Aorta (tissue), 5 donors: ENCODE measurements around the gene KRTAP20-4. TPM values are rescaled to one million over a fixed set of nuclear protein-coding genes. Genes with fewer than 3 reads are reported as not detected.

Source experiments
- ATAC-seq: fragments of 200-7000 bp; cut with Tn5 transposase; one replicate; pipeline ENCODE4 v1.9.1; 2022; ENCODE audit warnings: moderate library complexity; ENCODE audit not compliant: low FRiP score
- DNase-seq, 2 donors: peaks; one replicate each; pipeline ENCODE4 v3.0.0-alpha.2; 2020
- H3K27ac ChIP-seq, 2 donors: one replicate each; pipeline ENCODE4 v1.5.1; 2013; ENCODE audit warnings: low read length in 2 of 2, mild to moderate bottlenecking in 2 of 2, moderate library complexity in 2 of 2, control low read depth in 1 of 2, inconsistent platforms in 1 of 2, low read depth in 1 of 2
- H3K27me3 ChIP-seq, 2 donors: one replicate each; pipeline ENCODE4 v1.6.1; 2013; ENCODE audit warnings: control low read depth in 1 of 2, low read length in 1 of 2, mild to moderate bottlenecking in 1 of 2, moderate library complexity in 1 of 2; ENCODE audit not compliant: insufficient read depth in 2 of 2, control insufficient read depth in 1 of 2
- H3K36me3 ChIP-seq, 2 donors: one replicate each; pipeline ENCODE4 v1.6.1; 2013; ENCODE audit warnings: control low read depth in 1 of 2, low read length in 1 of 2, mild to moderate bottlenecking in 1 of 2; ENCODE audit not compliant: insufficient read depth in 2 of 2, control insufficient read depth in 1 of 2
- H3K4me1 ChIP-seq, 2 donors: one replicate each; pipeline ENCODE4 v1.6.1; 2013; ENCODE audit warnings: low read length in 2 of 2, control low read depth in 1 of 2, mild to moderate bottlenecking in 1 of 2, moderate library complexity in 1 of 2; ENCODE audit not compliant: insufficient read depth in 2 of 2, control insufficient read depth in 1 of 2
- H3K4me3 ChIP-seq, 2 donors: one replicate each; pipeline ENCODE4 v1.5.1; 2013; ENCODE audit warnings: low read length in 2 of 2, control low read depth in 1 of 2, mild to moderate bottlenecking in 1 of 2
- H3K9me3 ChIP-seq: one replicate; pipeline ENCODE4 v1.6.1; 2013; ENCODE audit warnings: mild to moderate bottlenecking, low read length; ENCODE audit not compliant: control insufficient read depth
- WGBS, 2 donors: extraction: QIAGEN DNeasy Blood & Tissue Kit; methylation state at CpG; one replicate each; pipeline ENCODE4 v1.1.7; 2013; 5-methylcytosine and 5-hydroxymethylcytosine counted together
- intact Hi-C, 2 donors: fragments of 100-400 bp; cut with DNase I; formaldehyde crosslinking; loops; one replicate each; pipeline versions ENCODE4 v1.14.2 to v1.15.0; 2022
- long read RNA-seq, 2 donors: library from polyadenylated mRNA; unstranded; transcript quantifications; one replicate each; pipeline ENCODE4 v2.0.0, GENCODE V29; 2020 to 2021
- polyA plus RNA-seq, 2 donors: library from polyadenylated mRNA; stranded (reverse); fragments of 200-250 nt; gene quantifications; one replicate each; pipeline ENCODE4 v1.2.3, GENCODE V29; 2013
- total RNA-seq, 2 donors: library from RNA; stranded (reverse); fragmentation: NEBNext Ultra II Directional; extraction: Animal tissue kit (Norgen Biotek cat#: 25700); gene quantifications; one replicate each; pipeline ENCODE4 v1.2.1, GENCODE V29; 2021
- donor health status: healthy with polysubstance abuse.
- donor health status: Bipolar disorder and iron deficiency.
- donor health status: DM: no; HTN: no; CAD: no.
- donor health status: DM: no; HTN: no; CAD: no.
- donor health status: DM: yes; HTN: yes; CAD: no.

KRTAP20-4 gene
- total RNA-seq (not detected), polyA plus RNA-seq (not detected)
- long read RNA-seq, donor 1 = 0 reads
- long read RNA-seq, donor 2 = 0 reads

DNA sequence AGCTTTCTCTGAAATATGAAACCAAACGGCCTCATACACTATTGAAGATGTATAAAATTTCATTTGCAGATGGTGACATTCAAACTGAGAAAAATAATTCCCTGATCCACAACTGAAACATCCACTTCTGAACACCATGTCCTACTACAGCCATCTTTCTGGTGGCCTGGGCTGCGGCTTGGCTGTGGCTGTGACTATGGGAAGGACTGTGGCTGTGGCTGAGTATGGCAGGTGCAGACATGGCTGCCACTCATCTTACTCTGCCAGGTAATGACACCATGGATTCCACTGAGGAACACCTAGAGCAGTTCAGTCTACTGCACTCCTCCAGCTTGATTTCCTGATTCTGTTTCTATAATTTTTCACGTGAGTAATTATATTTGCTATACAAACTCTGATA lies at the start of gene KRTAP20-4:
TSS of gene KRTAP20-4 (plus strand) at position 106 of the 400 bp plus-strand sequence.
- DNase-seq = no peak
- H3K9me3 ChIP-seq = peaks cover 2% of the 10 kb centered on the region
- no peaks in the 10 kb centered on the region for H3K36me3 ChIP-seq
- H3K27ac ChIP-seq = no peak within 1 kb of the TSS
- intact Hi-C loops = no loop called here
- no peak for ATAC-seq
- H3K27me3 ChIP-seq = no peaks in the 10 kb centered on the region
- H3K4me1 ChIP-seq = no peaks in the 10 kb centered on the region
- no peak within 1 kb of the TSS for H3K4me3 ChIP-seq
- 87 to 89% methylated on average over 3 of the region's 3 CpGs for WGBS, 2 donors

DNA sequence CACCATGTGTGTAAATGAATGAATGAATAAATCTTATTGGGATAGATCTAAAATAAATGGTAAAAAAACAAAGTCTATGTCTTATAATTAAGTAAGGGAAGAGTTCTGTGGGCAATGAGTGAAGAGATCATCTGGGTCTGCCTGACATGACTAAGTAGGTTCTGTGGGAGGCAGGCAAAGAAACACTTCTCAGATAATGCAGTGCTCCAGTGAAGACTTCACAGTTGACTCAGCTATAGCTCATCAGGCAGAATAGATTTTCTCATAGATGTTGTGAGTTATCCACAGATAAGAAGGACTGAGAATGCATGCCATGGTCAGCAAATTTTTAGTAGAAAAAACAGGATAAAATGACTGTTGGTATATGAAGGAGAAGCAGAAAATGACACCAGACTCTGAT lies 42.7 kb upstream of the KRTAP20-4 start:
- ATAC-seq (no peak), DNase-seq (no peak)
- Histone ChIP-seq H3K27me3 (no peaks in the 10 kb centered on the region), H3K9me3 (peaks cover 1% of the 10 kb centered on the region), H3K4me1 (no peaks in the 10 kb centered on the region), H3K27ac (no peak overlapping the region), H3K4me3 (no peak overlapping the region), H3K36me3 (no peaks in the 10 kb centered on the region)
- intact Hi-C loops = no loop called here

DNA sequence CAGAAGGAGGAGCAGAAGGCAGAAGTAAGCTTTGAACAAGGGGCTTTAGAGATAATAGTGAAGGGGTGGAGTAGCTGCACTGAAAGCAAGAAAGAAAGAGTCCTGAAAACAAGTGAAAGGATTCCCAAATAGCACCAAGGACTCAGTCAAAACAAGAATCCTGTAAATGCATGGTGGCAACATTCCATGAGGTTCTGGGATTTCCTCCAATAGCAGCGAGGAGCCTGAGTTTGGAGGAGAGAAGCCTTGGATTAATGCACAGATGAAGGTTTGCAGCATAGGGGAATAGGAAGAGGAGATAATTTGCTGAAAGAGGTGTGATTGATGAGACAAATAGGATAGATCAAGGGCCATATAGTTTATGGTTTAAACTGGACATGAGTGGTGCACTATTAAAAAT lies 41.1 kb upstream of the KRTAP20-4 start:
- intact Hi-C loops = no loop called here
- no peak for DNase-seq
- H3K27ac ChIP-seq = no peak overlapping the region
- no peaks in the 10 kb centered on the region for H3K4me1 ChIP-seq
- H3K9me3 ChIP-seq = peaks cover 1% of the 10 kb centered on the region
- no peak for ATAC-seq
- no peak overlapping the region for H3K4me3 ChIP-seq
- no peaks in the 10 kb centered on the region for H3K27me3 ChIP-seq
- H3K36me3 ChIP-seq = no peaks in the 10 kb centered on the region
- WGBS, 2 donors = 5 to 7% methylated on average over 1 of the region's 1 CpG

DNA sequence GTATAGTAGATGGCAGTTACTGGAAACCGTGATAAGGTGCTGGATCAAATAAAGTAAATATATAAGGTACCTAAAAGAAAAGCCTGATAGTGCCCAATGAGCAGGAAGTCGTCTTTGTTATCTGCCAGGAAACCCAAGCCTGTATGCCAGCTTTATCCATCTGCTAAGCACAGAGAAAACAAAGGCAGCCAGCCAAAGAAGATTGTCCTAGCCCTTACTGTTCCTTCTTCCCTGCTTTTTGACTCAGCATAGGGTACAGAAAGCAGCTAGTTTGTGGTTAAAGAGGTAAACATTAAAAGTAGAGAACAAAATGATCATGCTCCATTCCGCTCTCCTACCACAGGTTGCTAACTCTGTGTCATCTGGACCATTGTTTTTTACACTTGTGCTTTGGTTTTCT lies 40.3 kb upstream of the KRTAP20-4 start:
- intact Hi-C loops = no loop called here
- ATAC-seq (no peak), DNase-seq (no peak)
- whole genome bisulfite sequencing, 2 donors = 51 to 58% methylated on average over 3 of the region's 3 CpGs
- H3K27me3 ChIP-seq = no peaks in the 10 kb centered on the region
- H3K27ac ChIP-seq = no peak overlapping the region
- no peaks in the 10 kb centered on the region for H3K36me3 ChIP-seq
- H3K4me1 ChIP-seq = no peaks in the 10 kb centered on the region
- peaks cover 1% of the 10 kb centered on the region for H3K9me3 ChIP-seq
- H3K4me3 ChIP-seq = no peak overlapping the region

DNA sequence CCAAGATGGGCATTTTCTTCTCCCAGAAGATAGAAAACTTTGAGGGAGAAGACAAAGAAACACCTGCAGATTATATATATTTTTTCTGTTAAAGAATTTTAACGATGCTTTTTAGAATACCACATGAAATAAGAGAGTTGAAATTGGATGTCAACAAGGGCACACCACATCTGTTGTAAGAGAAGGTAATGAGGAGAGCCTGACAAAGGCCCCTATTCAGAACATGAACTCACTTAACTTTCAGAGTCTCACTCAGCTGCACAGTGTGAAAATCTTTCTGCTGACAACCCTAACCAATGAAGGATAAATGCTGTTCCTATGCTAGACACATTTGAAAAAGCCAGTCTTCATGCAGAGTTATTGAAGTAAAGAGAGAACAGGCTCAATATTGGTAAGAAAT lies 37.6 kb upstream of the KRTAP20-4 start:
- Histone ChIP-seq H3K9me3 (no peaks in the 10 kb centered on the region), H3K27ac (no peak overlapping the region), H3K4me3 (no peak overlapping the region), H3K36me3 (no peaks in the 10 kb centered on the region), H3K4me1 (no peaks in the 10 kb centered on the region), H3K27me3 (no peaks in the 10 kb centered on the region)
- DNase-seq (no peak), ATAC-seq (no peak)
- intact Hi-C loops = no loop called here
- 72 to 85% methylated on average over 1 of the region's 1 CpG for WGBS, 2 donors

DNA sequence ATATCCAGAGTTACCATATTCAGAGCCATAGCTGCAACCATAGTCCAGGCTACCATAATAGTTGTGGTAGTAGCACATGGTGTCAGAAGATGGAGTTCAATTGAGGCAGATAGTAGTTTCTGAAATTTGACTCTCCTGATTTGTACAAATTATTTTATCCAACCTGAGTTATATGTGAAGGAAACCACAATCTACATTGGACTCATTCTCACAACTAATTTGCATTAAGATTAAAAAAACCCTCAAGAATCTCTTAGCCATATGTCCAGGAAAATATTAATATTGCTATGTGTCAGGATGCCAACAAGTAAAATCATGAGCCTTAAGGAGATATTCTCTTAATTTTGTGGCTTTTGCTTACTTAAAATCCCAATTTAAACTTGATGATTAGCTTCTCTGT lies 30.1 kb upstream of the KRTAP20-4 start, which contains the start of gene KRTAP22-2:
TSS of gene KRTAP22-2 (minus strand) at position 101 of the 400 bp plus-strand sequence.
- Histone ChIP-seq H3K27ac (no peak within 1 kb of the TSS), H3K9me3 (no peaks in the 10 kb centered on the region), H3K4me3 (no peak within 1 kb of the TSS), H3K27me3 (no peaks in the 10 kb centered on the region), H3K4me1 (no peaks in the 10 kb centered on the region), H3K36me3 (no peaks in the 10 kb centered on the region)
- intact Hi-C loops = no loop called here
- DNase-seq = no peak
- no peak for ATAC-seq

DNA sequence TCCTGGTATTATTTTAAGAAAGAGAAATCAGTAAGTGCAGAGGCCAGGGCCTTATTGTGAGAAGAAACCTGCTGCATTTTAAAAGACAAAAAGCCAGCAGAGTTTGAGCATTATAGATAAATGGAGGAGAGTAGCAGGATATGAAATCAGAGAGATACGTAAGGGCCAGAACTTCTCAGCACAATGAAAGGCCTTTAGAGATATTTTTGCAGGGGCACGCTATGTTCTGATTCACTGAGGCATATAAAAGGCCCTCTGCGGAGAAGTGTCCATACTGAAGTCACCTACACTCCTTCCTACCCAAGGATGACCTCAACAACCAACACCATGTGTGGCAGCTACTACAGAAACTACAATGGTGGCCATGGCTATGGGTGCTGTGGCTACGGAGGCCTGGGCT lies 28.3 kb upstream of the KRTAP20-4 start, which contains the start of gene KRTAP6-3:
TSS of gene KRTAP6-3 (plus strand) at position 301 of the 400 bp plus-strand sequence. CDS start at position 307, 6 bp downstream.
- ATAC-seq = no peak
- no peak for DNase-seq
- WGBS, 2 donors = 95 to 98% methylated on average over 4 of the region's 4 CpGs

DNA sequence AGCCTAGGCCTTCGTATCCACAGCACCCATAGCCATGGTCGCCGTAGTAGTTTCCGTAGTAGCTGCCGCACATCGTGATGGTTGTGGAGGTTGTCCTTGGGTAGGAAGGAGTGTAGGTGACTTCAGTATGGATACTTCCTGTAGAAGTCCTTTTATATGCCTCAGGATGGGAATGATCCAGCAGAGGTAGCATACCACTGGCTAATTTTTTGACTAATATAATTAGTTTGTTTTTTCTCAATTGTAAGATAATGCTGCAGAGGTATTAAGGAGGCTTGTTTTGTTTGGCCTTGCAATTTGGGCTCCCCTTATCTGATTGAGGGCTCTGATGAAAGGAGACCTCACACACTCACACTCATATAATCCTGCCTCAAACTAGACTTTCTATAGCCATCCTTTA lies 21.6 kb upstream of the KRTAP20-4 start, which contains the start of gene KRTAP6-2:
TSS of gene KRTAP6-2 (minus strand) at position 101 of the 400 bp plus-strand sequence. CDS start at position 73, 28 bp downstream.
- Histone ChIP-seq H3K36me3 (no peaks in the 10 kb centered on the region), H3K4me3 (no peak within 1 kb of the TSS), H3K27me3 (no peaks in the 10 kb centered on the region), H3K9me3 (no peaks in the 10 kb centered on the region), H3K27ac (no peak within 1 kb of the TSS), H3K4me1 (no peaks in the 10 kb centered on the region)
- no peak for DNase-seq
- no peak for ATAC-seq
- intact Hi-C loops = no loop called here
- 97 to 98% methylated on average over 6 of the region's 6 CpGs for WGBS, 2 donors

More for the DNA sequence above, 28.3 kb upstream of the KRTAP20-4 start, which contains the start of gene KRTAP6-3:
- no peaks in the 10 kb centered on the region for H3K36me3 ChIP-seq
- no peaks in the 10 kb centered on the region for H3K4me1 ChIP-seq
- H3K4me3 ChIP-seq = no peak within 1 kb of the TSS
- no peaks in the 10 kb centered on the region for H3K27me3 ChIP-seq
- no peaks in the 10 kb centered on the region for H3K9me3 ChIP-seq
- H3K27ac ChIP-seq = no peak within 1 kb of the TSS
- intact Hi-C loops = no loop called here

DNA sequence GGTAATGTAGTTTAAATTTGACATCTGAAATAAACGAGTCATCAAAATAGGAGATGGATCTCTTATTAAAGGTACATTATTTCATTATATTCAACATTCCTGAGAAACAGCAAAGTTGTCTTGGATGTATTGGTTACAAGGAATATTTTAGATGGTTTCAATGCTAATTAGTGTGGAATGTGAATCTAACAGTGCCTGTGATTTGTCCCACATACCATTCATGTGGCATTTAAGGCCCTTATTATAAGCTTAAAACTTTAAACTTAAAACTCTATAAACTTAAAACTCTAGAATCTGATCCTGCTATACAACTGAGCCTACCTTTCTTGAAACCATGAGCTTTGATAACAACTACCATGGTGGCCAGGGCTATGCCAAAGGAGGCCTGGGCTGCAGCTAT lies 19.6 kb upstream of the KRTAP20-4 start, which contains the start of gene KRTAP22-1:
TSS of gene KRTAP22-1 (plus strand) at position 301 of the 400 bp plus-strand sequence.
- ATAC-seq (no peak), DNase-seq (no peak)
- Histone ChIP-seq H3K4me3 (no peak within 1 kb of the TSS), H3K27me3 (no peaks in the 10 kb centered on the region), H3K36me3 (no peaks in the 10 kb centered on the region), H3K27ac (no peak within 1 kb of the TSS), H3K4me1 (no peaks in the 10 kb centered on the region), H3K9me3 (peaks cover 3% of the 10 kb centered on the region)
- intact Hi-C loops = no loop called here
- 32 to 47% methylated on average over 1 of the region's 1 CpG for WGBS, 2 donors
